GM12878 (cell line): Measurements from ENCODE around the gene APCDD1. TPM values are rescaled to one million over a fixed set of nuclear protein-coding genes. Genes with fewer than 3 reads are reported as not detected.

Experiments
- CHD1 ChIP-seq: IDR thresholded peaks from 2 replicates; pipeline ENCODE4 v1.6.1; 2012; ENCODE audit warnings: low read depth, low read length, improper control_type of control experiment
- CHD4 ChIP-seq: fragments of 200-600 bp; sonication (generic); IDR thresholded peaks from 2 replicates; pipeline ENCODE4 v1.6.1; 2016; ENCODE audit warnings: mild to moderate bottlenecking
- EGR1 ChIP-seq, 2 experiments: IDR thresholded peaks; 1 replicate in 1 of 2; 2 replicates in 1 of 2; pipeline ENCODE4 v1.6.1; 2011 to 2012; ENCODE audit warnings: low read depth in 2 of 2, low read length in 2 of 2, borderline replicate concordance in 1 of 2, mild to moderate bottlenecking in 1 of 2, moderate library complexity in 1 of 2
- KAT2A ChIP-seq: conservative IDR thresholded peaks from 2 replicates; pipeline ENCODE4 v1.6.1; 2011; ENCODE audit warnings: low read depth, low read length; ENCODE audit not compliant: control insufficient read depth
- STAT1 ChIP-seq: fragments of 450-650 bp; conservative IDR thresholded peaks from 2 replicates; pipeline ENCODE4 v1.6.1; 2014; ENCODE audit warnings: antibody characterized with exemption, mild to moderate bottlenecking
- ZZZ3 ChIP-seq: IDR thresholded peaks from 2 replicates; pipeline ENCODE4 v1.6.1; 2011; ENCODE audit warnings: low read depth; ENCODE audit not compliant: control insufficient read depth, insufficient read length
- polyA plus RNA-seq, 11 experiments: library from polyadenylated mRNA; depleted of rRNA in 4 of 11; unstranded in 6 of 11; stranded (reverse) in 5 of 11; fragments of >200 nt; fragmentation: Nextera tagmentation in 4 of 11; fragmentation: Illumina TruSeq in 1 of 11; extraction: Ambion mirVana in 4 of 11; extraction: Trizol in 1 of 11; gene quantifications; 1 replicate in 1 of 11; 2 replicates in 10 of 11; pipeline versions ENCODE4 v1.2.1 to v1.2.3, GENCODE V29; 2011 to 2016; ENCODE audit warnings: inconsistent platforms in 2 of 11, missing spikeins in 2 of 11, low read depth in 1 of 11
- total RNA-seq, 4 experiments: library from RNA; depleted of rRNA in 3 of 4; stranded (reverse); fragments of >200 nt in 3 of 4; fragmentation: Illumina TruSeq in 1 of 4; extraction: Trizol in 1 of 4; gene quantifications; 2 replicates each; pipeline versions ENCODE4 v1.2.1 to v1.2.3, GENCODE V29; 2013 to 2021
- TF ChIP-seq, protein P1 (sequence below): IDR thresholded peaks from 2 replicates; pipeline ENCODE4 v1.6.1; 2011; ENCODE audit warnings: borderline replicate concordance, low read depth, mild to moderate bottlenecking, moderate library complexity, low read length; ENCODE audit not compliant: insufficient read depth, poor library complexity, severe bottlenecking
- TF ChIP-seq, protein P2 (sequence below): IDR thresholded peaks from 2 replicates; pipeline ENCODE4 v1.6.1; 2011; ENCODE audit warnings: mild to moderate bottlenecking, low read depth, low read length, moderate library complexity; ENCODE audit not compliant: insufficient replicate concordance
- TF ChIP-seq, protein P3 (sequence below): fragments of 450-650 bp; IDR thresholded peaks from 2 replicates; pipeline ENCODE4 v1.6.1; 2017; ENCODE audit warnings: mild to moderate bottlenecking, moderate library complexity

APCDD1 gene
- total and polyA plus RNA-seq, 10 of the 15 experiments (the other 5 are each of a cell fraction or from before 2014, with no cell fraction given): not detected

DNA sequence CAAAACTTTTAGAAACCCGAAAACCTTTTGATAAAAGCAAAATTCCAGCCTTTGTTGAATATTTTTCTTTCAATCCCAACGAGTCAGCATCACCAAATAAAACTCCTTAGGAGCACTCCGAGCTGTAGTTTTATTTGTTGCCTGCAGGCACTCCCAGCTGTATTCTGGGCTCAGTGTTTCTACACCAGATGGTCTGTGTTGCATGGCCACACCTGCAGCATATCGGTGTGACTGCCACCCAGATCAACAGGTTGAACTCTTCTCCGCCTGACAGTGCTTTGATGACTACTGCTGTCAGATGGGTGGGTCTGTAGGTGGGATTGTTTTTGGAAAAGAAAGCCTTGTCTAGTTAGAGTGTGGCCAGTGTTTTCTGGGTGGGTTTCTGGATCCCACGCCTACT, 32.7 kb downstream of the APCDD1 start (continued):
- TF ChIP-seq, protein P1, sequence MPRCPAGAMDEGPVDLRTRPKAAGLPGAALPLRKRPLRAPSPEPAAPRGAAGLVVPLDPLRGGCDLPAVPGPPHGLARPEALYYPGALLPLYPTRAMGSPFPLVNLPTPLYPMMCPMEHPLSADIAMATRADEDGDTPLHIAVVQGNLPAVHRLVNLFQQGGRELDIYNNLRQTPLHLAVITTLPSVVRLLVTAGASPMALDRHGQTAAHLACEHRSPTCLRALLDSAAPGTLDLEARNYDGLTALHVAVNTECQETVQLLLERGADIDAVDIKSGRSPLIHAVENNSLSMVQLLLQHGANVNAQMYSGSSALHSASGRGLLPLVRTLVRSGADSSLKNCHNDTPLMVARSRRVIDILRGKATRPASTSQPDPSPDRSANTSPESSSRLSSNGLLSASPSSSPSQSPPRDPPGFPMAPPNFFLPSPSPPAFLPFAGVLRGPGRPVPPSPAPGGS: no peak
- TF ChIP-seq EGR1 (IDR thresholded peaks at IDR 0.05; ENCODE audit: borderline replicate concordance in 1 of 2, low read depth in 2 of 2, low read length in 2 of 2) (no peak), ZZZ3 (no peak), STAT1 (no peak), KAT2A (no peak), CHD4 (no peak), CHD1 (no peak)
- TF ChIP-seq, protein P2, sequence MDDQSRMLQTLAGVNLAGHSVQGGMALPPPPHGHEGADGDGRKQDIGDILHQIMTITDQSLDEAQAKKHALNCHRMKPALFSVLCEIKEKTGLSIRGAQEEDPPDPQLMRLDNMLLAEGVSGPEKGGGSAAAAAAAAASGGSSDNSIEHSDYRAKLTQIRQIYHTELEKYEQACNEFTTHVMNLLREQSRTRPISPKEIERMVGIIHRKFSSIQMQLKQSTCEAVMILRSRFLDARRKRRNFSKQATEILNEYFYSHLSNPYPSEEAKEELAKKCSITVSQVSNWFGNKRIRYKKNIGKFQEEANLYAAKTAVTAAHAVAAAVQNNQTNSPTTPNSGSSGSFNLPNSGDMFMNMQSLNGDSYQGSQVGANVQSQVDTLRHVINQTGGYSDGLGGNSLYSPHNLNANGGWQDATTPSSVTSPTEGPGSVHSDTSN: no peak
- TF ChIP-seq, protein P3, sequence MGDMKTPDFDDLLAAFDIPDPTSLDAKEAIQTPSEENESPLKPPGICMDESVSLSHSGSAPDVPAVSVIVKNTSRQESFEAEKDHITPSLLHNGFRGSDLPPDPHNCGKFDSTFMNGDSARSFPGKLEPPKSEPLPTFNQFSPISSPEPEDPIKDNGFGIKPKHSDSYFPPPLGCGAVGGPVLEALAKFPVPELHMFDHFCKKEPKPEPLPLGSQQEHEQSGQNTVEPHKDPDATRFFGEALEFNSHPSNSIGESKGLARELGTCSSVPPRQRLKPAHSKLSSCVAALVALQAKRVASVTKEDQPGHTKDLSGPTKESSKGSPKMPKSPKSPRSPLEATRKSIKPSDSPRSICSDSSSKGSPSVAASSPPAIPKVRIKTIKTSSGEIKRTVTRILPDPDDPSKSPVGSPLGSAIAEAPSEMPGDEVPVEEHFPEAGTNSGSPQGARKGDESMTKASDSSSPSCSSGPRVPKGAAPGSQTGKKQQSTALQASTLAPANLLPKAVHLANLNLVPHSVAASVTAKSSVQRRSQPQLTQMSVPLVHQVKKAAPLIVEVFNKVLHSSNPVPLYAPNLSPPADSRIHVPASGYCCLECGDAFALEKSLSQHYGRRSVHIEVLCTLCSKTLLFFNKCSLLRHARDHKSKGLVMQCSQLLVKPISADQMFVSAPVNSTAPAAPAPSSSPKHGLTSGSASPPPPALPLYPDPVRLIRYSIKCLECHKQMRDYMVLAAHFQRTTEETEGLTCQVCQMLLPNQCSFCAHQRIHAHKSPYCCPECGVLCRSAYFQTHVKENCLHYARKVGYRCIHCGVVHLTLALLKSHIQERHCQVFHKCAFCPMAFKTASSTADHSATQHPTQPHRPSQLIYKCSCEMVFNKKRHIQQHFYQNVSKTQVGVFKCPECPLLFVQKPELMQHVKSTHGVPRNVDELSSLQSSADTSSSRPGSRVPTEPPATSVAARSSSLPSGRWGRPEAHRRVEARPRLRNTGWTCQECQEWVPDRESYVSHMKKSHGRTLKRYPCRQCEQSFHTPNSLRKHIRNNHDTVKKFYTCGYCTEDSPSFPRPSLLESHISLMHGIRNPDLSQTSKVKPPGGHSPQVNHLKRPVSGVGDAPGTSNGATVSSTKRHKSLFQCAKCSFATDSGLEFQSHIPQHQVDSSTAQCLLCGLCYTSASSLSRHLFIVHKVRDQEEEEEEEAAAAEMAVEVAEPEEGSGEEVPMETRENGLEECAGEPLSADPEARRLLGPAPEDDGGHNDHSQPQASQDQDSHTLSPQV: no peak
- TF ChIP-seq, all 136 proteins: peak for 0
